Kidney capillary endothelial cell (primary cell): ENCODE data around the gene DDAH2.
"Not testable (repeated sequence)": the region's sequence is repeated elsewhere in the genome, so short reads cannot be mapped to it uniquely, and the experiment has no call there.

Experiments used
- DNase-seq: peaks from one replicate; pipeline ENCODE4 v3.0.0-alpha.2; 2018; ENCODE audit warnings: low spot score

DDAH2 gene

GRCh38 chr6:31713991-31714684, 15.0 kb downstream of the DDAH2 start:
- no peak for DNase-seq

DNA sequence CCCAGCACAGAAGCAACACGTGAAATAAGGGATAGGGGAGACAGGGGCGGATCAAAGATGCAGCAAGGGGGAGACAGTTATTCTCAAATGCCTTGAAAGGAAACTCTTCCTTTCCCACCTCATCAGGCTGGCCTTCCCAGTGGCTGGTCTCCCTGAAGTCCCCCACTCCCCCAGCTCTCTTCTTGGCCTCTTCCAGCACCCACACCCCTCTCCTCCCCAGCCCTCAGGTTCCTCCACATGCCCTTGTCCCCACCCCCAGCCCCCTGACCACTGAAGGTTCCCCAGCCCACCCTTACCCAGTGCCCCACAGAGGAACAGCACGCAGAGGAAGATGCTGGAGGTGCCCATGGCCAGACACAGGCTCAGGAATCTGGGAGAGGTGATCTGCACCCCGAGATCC, 15.6 kb downstream of the DDAH2 start:
- no peak for DNase-seq

DNA sequence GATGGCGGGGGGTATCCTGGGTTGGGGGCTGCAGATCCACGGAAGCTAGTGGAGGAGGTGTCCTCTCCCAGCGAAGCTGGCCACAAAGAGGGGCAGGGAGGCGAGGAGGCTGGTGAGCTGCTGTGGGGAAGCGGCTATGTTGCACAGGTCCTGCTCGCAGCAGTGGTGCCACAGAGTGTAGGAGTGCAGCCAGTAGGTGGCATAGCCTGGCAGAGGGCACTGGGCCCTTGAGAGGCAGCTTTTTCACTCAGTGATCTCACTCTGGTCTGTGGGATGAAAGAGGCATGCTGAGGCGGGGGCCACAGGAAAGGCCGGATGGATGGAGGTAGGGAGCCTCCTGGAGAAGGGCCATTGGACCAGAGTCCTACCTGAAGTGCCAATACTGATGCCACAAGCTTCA, 16.8 kb downstream of the DDAH2 start:
- no peak for DNase-seq

DNA sequence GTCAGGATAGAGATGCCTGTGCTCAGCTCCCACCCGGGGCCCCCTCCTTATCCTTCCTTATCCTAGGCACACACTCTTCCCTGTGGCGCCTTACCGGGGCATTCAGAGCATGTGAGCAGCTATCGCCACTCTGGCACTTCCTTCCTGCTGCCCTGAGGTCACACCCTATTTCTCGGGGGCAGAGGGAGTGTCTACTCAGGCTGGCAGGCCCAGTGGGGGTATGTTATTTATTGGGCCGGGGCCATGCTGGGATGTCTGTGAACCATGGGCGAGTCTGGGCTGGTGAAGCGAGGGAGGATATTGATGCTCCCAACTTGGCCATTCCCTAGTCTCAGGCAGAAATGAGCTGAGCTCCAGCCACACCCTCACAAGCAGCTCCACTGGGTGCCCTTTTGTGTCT, 17.9 kb downstream of the DDAH2 start:
- no peak for DNase-seq

GRCh38 chr6:31710523-31711219, 18.4 kb downstream of the DDAH2 start:
- no peak for DNase-seq

- DNase-seq: not testable (repeated sequence)
Measured at GRCh38 chr6:31709157-31709556, 19.9 kb downstream of the DDAH2 start.

GRCh38 chr6:31708224-31708623, 20.9 kb downstream of the DDAH2 start:
- no peak for DNase-seq

DNA sequence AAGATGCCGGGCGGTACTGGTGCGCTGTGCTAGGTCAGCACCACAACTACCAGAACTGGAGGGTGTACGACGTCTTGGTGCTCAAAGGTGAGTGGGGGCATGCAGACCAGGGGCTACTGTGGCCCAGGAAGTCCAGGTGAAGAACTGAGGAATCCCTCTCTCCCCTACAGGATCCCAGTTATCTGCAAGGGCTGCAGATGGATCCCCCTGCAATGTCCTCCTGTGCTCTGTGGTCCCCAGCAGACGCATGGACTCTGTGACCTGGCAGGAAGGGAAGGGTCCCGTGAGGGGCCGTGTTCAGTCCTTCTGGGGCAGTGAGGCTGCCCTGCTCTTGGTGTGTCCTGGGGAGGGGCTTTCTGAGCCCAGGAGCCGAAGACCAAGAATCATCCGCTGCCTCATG, 21.4 kb downstream of the DDAH2 start:
- DNase-seq: no peak

- DNase-seq: no peak
Measured at GRCh38 chr6:31706599-31706998, 22.5 kb downstream of the DDAH2 start, which contains the start of gene LY6G6F. TSS of gene LY6G6F (plus strand) at chr6:31706866. CDS start at chr6:31706907, 41 bp downstream.

DNA sequence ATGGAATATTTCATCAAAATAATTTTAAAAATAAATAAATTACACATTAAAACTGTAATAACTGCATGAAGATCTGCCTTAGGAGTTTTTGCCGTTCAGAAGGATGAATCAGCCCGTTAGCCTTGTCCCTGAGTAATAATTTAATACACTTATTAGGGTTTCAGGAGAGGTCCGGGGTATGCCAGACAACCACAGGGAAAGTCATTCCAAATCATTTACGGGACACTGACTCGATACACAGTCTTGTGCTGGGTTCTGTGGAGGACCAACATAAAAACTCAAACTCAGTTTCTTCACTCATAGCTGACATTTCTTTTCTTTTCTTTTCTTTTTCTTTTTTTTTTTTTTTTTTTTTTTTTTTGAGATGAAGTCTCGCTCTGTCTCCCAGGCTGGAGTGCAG, 23.2 kb downstream of the DDAH2 start:
- DNase-seq: no peak

DNA sequence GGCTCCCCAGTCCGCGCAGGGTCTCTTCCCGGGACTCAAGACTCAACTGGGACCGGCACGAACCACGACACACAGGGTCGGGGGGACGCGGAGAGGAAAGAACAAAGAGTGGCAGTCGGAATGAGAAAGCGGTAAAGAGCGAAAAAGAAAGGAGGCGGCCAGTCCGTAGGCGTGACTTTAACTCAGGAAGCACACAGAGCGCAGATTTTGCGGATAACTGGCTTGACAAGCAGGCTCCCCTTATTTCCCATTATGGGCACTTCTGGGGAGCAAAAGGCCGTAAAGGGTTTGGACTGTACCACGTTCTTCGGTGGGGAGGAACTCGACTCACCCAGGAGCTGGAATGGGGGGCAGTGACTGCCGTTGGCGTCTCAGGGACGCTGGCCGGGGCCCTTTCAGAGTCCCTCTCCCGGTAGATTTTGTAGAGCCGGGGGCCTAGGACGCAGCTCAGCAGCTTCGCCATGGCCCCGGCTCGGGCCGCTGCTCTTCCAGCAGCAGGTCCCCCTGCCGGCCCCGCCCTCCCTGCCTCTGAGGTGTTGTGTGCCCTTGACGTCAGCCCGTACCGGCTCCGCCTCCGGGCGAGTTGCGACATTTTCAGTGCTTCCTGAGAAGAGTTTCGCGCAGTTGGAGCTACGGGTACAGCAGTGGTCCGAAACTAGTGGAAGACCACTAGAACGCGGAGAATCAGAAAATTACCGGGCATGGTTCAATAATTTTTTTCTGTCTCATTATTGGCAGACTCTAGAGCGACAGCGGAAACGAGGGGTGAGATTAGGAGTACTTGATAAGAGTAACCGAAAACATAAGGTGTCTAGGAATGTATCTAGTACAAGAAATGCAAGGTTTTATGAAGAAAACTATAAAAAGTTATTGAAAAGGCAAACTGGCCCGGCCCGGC, 26.0 kb downstream of the DDAH2 start, which contains the start of gene ABHD16A:
TSS of gene ABHD16A (minus strand) at position 506 of the 898 bp plus-strand sequence. CDS start at position 463, 43 bp downstream.
- DNase-seq: peak; percentile 97

DNA sequence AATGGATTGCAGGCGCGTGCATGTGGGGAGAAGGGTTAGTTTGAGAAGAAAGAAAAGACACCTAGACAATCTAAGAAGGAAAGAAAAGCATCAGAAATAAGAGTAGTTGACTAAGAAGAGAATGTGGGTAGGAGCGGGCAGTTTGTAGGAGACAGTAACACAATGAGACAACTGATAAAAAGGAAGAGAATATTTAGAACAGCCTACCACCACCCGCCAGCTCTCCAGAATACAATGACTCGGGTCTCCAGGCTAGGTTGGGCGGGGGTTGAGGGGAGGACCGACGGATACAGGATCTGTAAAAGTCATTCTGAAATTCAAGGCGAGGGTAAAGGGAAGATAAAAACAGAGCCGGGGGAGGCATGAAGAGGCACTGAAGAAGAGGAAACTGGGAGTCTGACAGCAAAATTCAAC, 26.7 kb downstream of the DDAH2 start:
- DNase-seq: no peak

GRCh38 chr6:31701666-31702404, 27.3 kb downstream of the DDAH2 start:
- no peak for DNase-seq

DNA sequence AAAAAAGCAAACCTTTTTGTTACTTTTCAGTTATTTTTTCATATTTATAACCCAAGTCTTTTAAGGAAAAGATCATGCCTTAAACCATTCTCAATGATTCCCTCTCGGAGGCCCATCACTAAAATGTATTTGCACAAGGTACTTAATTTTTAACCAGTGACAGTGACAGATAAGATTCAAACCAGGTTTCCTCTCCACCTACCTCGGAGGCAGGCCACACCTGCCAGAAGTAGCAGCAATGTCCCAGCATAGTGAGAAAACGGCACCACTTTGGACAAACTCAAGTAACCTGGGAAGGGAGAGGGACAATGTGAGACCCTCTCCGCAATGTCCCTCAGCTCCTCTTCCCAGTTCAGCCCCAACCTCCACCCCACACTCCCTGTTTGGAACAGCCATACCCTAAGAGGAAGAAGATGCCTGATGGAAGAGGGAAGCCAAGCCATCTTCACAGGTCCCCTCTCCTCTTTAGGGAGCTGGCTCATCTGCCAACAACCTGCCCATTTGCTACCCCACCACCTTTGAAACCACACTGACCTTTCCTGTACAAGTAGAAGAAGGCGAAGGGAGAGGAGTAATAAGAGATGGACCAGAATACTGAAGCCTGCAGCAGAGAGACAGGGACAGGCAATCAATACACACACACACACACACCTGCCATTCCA, 28.2 kb downstream of the DDAH2 start:
- no peak for DNase-seq

- no peak for DNase-seq
Measured at GRCh38 chr6:31697555-31697954, 31.5 kb downstream of the DDAH2 start.

DNA sequence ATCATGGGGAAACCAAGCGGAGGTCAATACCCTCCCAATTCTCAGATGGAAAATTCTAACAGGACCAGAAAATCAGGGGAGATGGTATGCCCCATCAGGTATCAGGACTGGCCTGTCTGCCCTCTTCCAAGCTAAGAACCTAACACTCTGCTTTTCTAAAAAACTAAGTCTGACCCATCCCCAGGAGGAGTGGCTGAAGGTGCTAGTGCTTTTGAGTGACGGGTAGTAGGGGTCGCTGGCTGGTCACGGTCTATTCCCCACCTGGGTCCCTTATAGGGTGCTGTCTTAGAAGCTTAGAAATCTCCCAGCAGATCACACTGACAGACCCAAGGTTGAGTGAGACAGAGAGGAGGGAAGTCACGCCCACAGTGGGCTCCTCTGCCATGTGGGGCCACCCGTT, 35.6 kb downstream of the DDAH2 start:
- no peak for DNase-seq

- DNase-seq: no peak
Measured at GRCh38 chr6:31692886-31693285, 36.2 kb downstream of the DDAH2 start.

DNA sequence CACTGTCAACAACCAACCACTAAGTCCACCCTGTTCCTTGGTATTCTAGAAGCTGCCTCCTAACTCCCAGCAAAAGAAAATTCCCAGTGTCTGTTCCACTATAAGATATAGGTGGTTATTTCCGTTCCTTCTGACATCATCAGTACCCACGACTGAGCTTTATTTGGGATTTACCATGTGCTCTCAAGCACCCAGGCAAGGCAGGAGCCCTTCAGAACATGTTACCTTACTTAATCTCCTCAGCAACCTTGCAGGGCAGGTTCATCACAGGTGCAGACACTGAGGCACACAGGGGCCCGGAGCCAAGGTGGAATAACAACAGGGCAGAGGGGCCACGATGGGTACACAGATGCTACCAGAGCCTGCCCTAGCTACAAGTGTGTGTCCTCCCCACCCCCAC, 36.7 kb downstream of the DDAH2 start:
- no peak for DNase-seq

DNA sequence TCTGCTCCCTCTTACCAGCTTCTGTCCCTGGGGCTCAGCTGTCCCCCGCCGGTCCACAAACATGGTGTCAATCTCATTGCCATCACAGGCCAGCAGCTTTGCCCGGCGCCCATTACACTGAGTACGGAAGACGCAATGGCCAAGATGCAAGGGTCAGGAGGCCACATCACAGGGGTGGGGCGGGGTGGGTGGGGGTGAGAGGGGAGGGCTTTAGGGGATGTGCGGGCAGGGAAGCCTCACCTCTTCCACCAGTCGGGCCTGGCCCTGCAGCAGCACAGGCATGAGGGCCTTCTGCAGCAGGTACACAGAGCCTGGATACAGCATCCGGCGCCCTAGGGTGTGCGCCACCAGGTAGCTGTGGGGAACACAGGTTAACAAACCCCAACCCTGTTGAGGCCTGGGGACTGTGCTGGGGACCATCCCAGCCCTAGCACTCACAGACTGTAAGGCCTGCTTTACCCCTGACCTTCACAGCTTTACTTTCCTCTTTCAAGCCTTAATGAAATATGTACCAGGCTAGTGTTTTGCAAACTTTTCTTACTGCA, 37.5 kb downstream of the DDAH2 start:
- DNase-seq: no peak

DNA sequence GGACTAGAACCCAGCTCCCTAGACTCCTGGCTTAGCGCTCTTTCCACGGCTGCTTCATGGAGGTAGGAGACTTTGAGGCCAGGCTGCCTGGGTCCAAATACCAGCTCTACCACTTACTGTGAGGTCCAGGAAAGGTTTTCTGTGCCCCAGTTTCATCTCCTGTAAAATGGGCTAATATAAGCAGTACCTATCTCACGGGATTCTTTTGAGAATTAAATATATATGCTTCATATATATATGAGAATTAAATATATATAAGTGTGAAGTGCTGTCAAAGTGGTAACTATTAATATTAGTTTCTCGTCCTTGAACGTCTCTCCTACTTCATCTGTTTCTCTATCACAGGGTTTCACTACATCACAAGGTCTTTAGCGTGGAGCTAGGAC, 38.0 kb downstream of the DDAH2 start:
- DNase-seq: no peak
